ENCODE data around the gene LCN15.
"Not testable (repeated sequence)": the region's sequence is repeated elsewhere in the genome, so short reads cannot be mapped to it uniquely, and the experiment has no call there.

Gene LCN15

GRCh38 chr9:136722093-136722968, 42.0 kb downstream of the LCN15 start:
- no peak for DNase-seq (ENCODE audit: low read depth in 2 of 2)

- no peak for DNase-seq (ENCODE audit: low read depth in 2 of 2)
Measured at GRCh38 chr9:136721339-136722092, 42.8 kb downstream of the LCN15 start.

GRCh38 chr9:136720898-136721338, 43.4 kb downstream of the LCN15 start:
- DNase-seq (ENCODE audit: low read depth in 2 of 2) = no peak

GRCh38 chr9:136720251-136720897, 43.9 kb downstream of the LCN15 start:
- DNase-seq (ENCODE audit: low read depth in 2 of 2) = no peak

GRCh38 chr9:136719195-136719880, 45.0 kb downstream of the LCN15 start:
- DNase-seq (ENCODE audit: low read depth in 2 of 2) = no peak

- no peak for DNase-seq (ENCODE audit: low read depth in 2 of 2)
Measured at GRCh38 chr9:136718345-136719194, 45.7 kb downstream of the LCN15 start.

GRCh38 chr9:136717399-136717798, 46.9 kb downstream of the LCN15 start:
- no peak for DNase-seq (ENCODE audit: low read depth in 2 of 2)

- no peak for DNase-seq (ENCODE audit: low read depth in 2 of 2)
Measured at GRCh38 chr9:136714893-136715274, 49.4 kb downstream of the LCN15 start.

GRCh38 chr9:136714096-136714892, 50.0 kb downstream of the LCN15 start:
- DNase-seq (ENCODE audit: low read depth in 2 of 2) = no peak

- no peak for DNase-seq (ENCODE audit: low read depth in 2 of 2)
Measured at GRCh38 chr9:136713550-136713949, 50.8 kb downstream of the LCN15 start.

- no peak for DNase-seq (ENCODE audit: low read depth in 2 of 2)
Measured at GRCh38 chr9:136712690-136713544, 51.4 kb downstream of the LCN15 start.

GRCh38 chr9:136711751-136712689, 52.3 kb downstream of the LCN15 start, which contains the start of gene DIPK1B:
Gene DIPK1B, plus strand, starts transcription at chr9:136712572. Its CDS starts 94 bp downstream, at chr9:136712666.
- DNase-seq (ENCODE audit: low read depth in 2 of 2) = no peak

GRCh38 chr9:136711219-136711648, 53.1 kb downstream of the LCN15 start:
- DNase-seq (ENCODE audit: low read depth in 2 of 2) = not testable (repeated sequence)

- DNase-seq (ENCODE audit: low read depth in 2 of 2) = no peak
Measured at GRCh38 chr9:136710543-136710942, 53.8 kb downstream of the LCN15 start.

All from activated CD4-positive, alpha-beta T cell treated with anti-CD3 and anti-CD28 coated beads for 24 hours (primary cell).